Measurements from ENCODE around the gene CBLN3. TPM values are rescaled to one million over a fixed set of nuclear protein-coding genes. Genes with fewer than 3 reads are reported as not detected.

Gene CBLN3
- total RNA-seq, 1 experiment from 2014 or later, result 2.0 TPM

GRCh38 chr14:24422694-24423601 is 6.5 kb downstream of the CBLN3 start:
- Histone ChIP-seq H3K4me2 (ENCODE audit: low read length) (no peak overlapping the region), H3K4me1 (ENCODE audit: control insufficient read depth in 1 of 2, insufficient read depth in 2 of 2, low read length in 2 of 2) (peaks cover 0 to 9% of the 10 kb centered on the region in 2 experiments; a peak in 1 of 4 replicates), H3K27ac (ENCODE audit: low read depth, low read length) (no peak overlapping the region), H3K27me3 (ENCODE audit: insufficient read depth, low read length) (no peaks in the 10 kb centered on the region), H3K9me2 (ENCODE audit: insufficient read depth) (no peaks in the 10 kb centered on the region), H4K20me1 (ENCODE audit: insufficient read depth) (no peaks in the 10 kb centered on the region), H3K9me3 (ENCODE audit: control insufficient read depth in 1 of 2, insufficient read depth in 1 of 2, low read depth in 1 of 2, low read length in 2 of 2) (no peaks in the 10 kb centered on the region), H3K4me3 (replicated peaks in 1 of 2; ENCODE audit: low read depth in 1 of 2, low read length in 2 of 2) (no peak overlapping the region), H3K9ac (ENCODE audit: low read length) (no peak overlapping the region), H2AFZ (ENCODE audit: low read depth, low read length, poor library complexity, severe bottlenecking) (no peak overlapping the region), H3K79me2 (ENCODE audit: insufficient read depth, low read length) (no peaks in the 10 kb centered on the region), H3K36me3 (ENCODE audit: control insufficient read depth in 1 of 2, insufficient read depth in 2 of 2, low read length in 2 of 2) (no peaks in the 10 kb centered on the region)
- intact Hi-C loops (cut with micrococcal nuclease), result no loop called here
- ChIA-PET CTCF (interaction anchor here (1.3 kb wide), 1 partner anchor 9 kb away, joined by 6 read pairs; no protein-coding TSS in a partner anchor), RAD21 (ENCODE audit: low non-redundant PET in 1 of 2, low total read pairs in 2 of 2, uncharacterized antibody in 2 of 2, unreplicated experiment in 2 of 2) (no interaction called here), POLR2A (no interaction called here)
- DNase-seq (ENCODE audit: low read depth, low spot score) (no peak), ATAC-seq (no peak)
- TF ChIP-seq REST (IDR thresholded peaks at IDR 0.05; ENCODE audit: low read depth) (no peak), CBX3 (IDR thresholded peaks at IDR 0.05; ENCODE audit: low read depth) (no peak), SRF (IDR thresholded peaks at IDR 0.05; ENCODE audit: low read depth) (no peak), YY1 (IDR thresholded peaks at IDR 0.05; ENCODE audit: extremely low read depth, insufficient replicate concordance, low read depth, low read length) (no peak), ZNF274 (IDR thresholded peaks at IDR 0.05; ENCODE audit: low read depth, low read length) (no peak), POLR2A (IDR thresholded peaks at IDR 0.05; ENCODE audit: borderline replicate concordance, extremely low read depth, insufficient read depth, insufficient read length) (no peak), JUND (IDR thresholded peaks at IDR 0.05) (no peak), EZH2phosphoT487 (IDR thresholded peaks at IDR 0.05; ENCODE audit: borderline replicate concordance) (no peak), SP1 (IDR thresholded peaks at IDR 0.05; ENCODE audit: low read depth) (no peak), ZBTB33 (IDR thresholded peaks at IDR 0.05; ENCODE audit: extremely low read depth, insufficient replicate concordance, low read length) (no peak), POLR2AphosphoS5 (IDR thresholded peaks at IDR 0.05; ENCODE audit: low read depth, low read length) (no peak), SIN3A (IDR thresholded peaks at IDR 0.05; ENCODE audit: low read depth) (no peak)
- no TSS peak for BruUV-seq (replicated peaks)
